Measurements from ENCODE around the gene ZNF436.

Gene ZNF436

DNA sequence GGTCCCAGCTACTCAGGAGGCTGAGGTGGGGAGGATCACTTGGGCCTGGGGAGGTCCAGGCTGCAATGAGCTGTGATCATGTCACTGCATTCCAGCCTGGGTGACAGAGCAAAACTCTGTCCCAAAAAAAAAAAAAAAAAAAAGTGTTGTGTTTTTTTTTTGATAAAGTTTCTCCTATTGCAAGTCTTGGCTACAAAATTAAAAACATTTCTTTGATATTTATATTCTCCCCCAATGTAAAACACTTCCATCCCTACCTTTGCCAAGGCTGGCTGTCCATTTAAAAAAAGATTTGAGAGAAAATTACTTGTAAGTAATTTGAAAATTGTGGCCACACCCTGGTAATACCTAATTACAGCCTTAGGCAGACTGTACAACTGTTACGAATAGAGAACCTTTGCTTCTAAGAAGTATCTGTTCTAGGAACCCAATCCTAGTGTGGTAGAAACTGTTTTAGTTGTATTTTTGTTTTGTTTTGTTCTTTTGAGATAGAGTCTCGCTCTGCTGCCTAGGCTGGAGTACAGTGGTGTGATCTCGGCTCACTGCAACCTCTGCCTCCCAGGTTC, 11.2 kb downstream of the ZNF436 start:
- Mint-ChIP-seq H3K9me3 (peaks cover 39% of the 10 kb centered on the region), H3K36me3 (ENCODE audit: low read depth) (peaks cover 61% of the 10 kb centered on the region), H3K27ac (no peak overlapping the region), H3K4me3 (no peak overlapping the region), H3K27me3 (no peaks in the 10 kb centered on the region), H3K4me1 (ENCODE audit: low read depth) (peaks cover 5% of the 10 kb centered on the region)

DNA sequence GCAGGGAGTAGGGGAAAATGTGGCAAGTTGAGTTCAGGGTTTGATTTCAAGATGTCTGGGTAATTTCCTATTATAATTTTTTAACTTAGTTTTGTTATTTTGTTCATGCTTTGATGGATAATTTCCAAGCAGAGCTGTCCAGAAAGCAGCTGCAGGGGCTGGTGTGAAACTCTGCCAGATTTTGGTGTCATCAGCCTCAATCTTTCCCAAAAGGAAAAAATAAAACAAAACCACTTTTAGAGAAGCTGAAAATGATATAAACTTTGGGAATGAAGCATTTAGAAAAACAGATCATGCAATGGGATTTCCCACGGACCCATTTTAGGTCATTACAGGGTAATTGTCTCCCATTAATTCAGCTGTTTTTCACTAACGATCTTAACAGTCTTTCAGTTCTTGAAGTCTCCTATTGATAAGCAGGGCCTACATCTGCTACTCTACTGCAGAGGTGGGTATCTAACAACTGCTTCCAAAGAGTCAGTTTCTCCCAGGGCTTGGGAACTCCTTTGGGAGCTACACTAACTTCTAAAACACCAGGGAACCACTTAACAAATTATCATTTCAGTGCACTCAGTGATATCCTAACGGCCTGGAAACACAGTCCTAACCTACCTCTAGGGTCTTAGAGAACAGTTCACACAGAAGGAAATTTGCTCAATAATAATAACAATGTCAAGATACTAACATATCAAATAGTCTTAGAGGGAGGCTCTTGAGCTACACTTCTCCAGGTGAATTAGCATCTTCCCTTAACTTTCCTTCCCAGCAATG, 12.3 kb downstream of the ZNF436 start:
- peaks cover 5% of the 10 kb centered on the region for H3K4me1 Mint-ChIP-seq (ENCODE audit: low read depth)
- H3K27me3 Mint-ChIP-seq = no peaks in the 10 kb centered on the region
- peaks cover 50% of the 10 kb centered on the region for H3K36me3 Mint-ChIP-seq (ENCODE audit: low read depth)
- H3K27ac Mint-ChIP-seq = no peak overlapping the region
- no peak overlapping the region for H3K4me3 Mint-ChIP-seq
- H3K9me3 Mint-ChIP-seq = peaks cover 31% of the 10 kb centered on the region

GRCh38 chr1:23356471-23357137, 13.0 kb downstream of the ZNF436 start:
- Mint-ChIP-seq H3K27ac (no peak overlapping the region), H3K9me3 (peaks cover 28% of the 10 kb centered on the region), H3K4me3 (no peak overlapping the region), H3K27me3 (no peaks in the 10 kb centered on the region), H3K4me1 (ENCODE audit: low read depth) (peaks cover 5% of the 10 kb centered on the region), H3K36me3 (ENCODE audit: low read depth) (peaks cover 43% of the 10 kb centered on the region)

GRCh38 chr1:23354245-23354644, 15.4 kb downstream of the ZNF436 start:
- Mint-ChIP-seq H3K27me3 (no peaks in the 10 kb centered on the region), H3K27ac (no peak overlapping the region), H3K9me3 (peaks cover 4% of the 10 kb centered on the region), H3K36me3 (ENCODE audit: low read depth) (peaks cover 19% of the 10 kb centered on the region), H3K4me1 (ENCODE audit: low read depth) (peaks cover 5% of the 10 kb centered on the region), H3K4me3 (no peak overlapping the region)

DNA sequence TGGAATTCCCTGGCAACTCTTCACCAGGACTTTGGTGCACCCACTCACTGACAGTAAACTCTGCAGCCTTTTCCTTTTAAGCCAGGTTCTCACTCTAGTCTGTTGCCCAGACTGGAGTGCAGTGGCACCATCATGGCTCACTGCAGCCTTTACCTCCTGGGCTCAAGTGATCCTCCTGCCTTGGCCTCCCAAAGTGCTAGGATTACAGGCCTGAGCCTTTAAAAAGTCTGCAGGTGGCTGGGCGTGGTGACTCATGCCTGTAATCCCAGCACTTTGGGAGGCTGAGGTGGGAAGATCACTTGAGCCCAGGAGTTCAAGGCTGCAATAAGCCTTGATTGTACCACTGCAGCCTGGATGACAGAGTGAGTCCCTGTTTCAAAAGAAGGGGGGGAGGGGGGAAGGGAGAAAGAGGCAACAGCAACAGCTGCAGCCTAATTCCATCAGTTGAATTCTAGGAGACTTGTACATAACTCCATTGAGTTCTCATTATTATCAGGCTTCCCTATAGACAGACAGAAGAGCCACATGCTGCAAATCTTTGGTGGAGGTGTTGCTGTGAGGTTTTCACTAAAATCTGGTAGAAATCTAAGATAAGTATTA, 17.4 kb downstream of the ZNF436 start:
- Mint-ChIP-seq H3K36me3 (ENCODE audit: low read depth) (peaks cover 9% of the 10 kb centered on the region), H3K27me3 (no peaks in the 10 kb centered on the region), H3K27ac (no peak overlapping the region), H3K4me3 (no peak overlapping the region), H3K9me3 (no peaks in the 10 kb centered on the region), H3K4me1 (ENCODE audit: low read depth) (peaks cover 5% of the 10 kb centered on the region)

DNA sequence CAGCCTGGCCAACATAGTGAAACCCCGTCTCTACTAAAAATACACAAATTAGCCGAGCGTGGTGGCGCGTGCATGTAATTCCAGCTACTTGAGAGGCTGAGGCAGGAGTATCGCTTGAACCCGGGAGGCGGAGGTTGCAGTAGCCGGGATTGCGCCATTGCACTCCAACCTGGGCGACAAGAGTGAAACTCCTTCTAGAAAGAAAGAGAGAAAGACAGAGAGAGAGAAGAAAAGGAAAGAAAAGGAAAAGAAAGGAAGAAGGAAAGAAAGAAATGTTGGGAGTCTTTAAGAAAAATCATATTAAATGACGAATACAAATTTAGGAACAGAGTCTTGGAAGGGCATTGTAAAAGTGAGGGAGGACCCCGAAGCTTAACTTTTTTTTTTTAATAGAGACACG, 23.7 kb downstream of the ZNF436 start:
- peaks cover 30% of the 10 kb centered on the region for H3K4me1 Mint-ChIP-seq (ENCODE audit: low read depth)
- H3K36me3 Mint-ChIP-seq (ENCODE audit: low read depth) = peaks cover 24% of the 10 kb centered on the region
- H3K27ac Mint-ChIP-seq = no peak overlapping the region
- no peak overlapping the region for H3K4me3 Mint-ChIP-seq
- H3K9me3 Mint-ChIP-seq = no peaks in the 10 kb centered on the region
- H3K27me3 Mint-ChIP-seq = no peaks in the 10 kb centered on the region

DNA sequence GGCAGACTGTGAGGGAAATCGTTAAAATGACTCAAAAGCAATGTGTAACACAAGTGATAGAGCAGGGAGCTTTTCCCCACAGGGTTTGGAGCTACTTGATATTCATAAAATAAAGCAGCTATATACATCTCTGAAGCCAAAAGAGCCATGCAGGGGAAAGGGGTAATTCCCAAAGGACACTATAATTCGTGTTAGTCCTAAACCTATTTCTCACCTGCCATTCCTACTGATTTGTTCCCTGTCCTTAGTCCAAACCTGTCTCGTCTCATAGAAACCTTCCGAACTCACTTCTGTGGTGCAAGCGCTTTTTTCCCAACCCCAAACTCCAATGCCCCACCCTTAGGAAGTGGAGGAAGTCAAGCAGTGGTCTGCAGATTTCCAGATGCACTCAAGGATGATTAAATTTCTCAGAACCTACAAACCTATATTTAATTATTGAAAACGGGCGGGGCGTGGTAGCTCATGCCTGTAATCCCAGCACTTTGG, 24.6 kb downstream of the ZNF436 start:
- Mint-ChIP-seq H3K9me3 (no peaks in the 10 kb centered on the region), H3K36me3 (ENCODE audit: low read depth) (peaks cover 32% of the 10 kb centered on the region), H3K27me3 (no peaks in the 10 kb centered on the region), H3K4me1 (ENCODE audit: low read depth) (peaks cover 39% of the 10 kb centered on the region), H3K27ac (peak overlapping the region; percentile 99), H3K4me3 (peak overlapping the region; percentile 97)

GRCh38 chr1:23344111-23344986, 25.3 kb downstream of the ZNF436 start, which contains the start of gene HNRNPR:
Gene HNRNPR (minus strand): TSS chr1:23344284. CDS start chr1:23341008, 3,276 bp downstream.
- H3K4me3 Mint-ChIP-seq = peak within 1 kb of the TSS; percentile 97

DNA sequence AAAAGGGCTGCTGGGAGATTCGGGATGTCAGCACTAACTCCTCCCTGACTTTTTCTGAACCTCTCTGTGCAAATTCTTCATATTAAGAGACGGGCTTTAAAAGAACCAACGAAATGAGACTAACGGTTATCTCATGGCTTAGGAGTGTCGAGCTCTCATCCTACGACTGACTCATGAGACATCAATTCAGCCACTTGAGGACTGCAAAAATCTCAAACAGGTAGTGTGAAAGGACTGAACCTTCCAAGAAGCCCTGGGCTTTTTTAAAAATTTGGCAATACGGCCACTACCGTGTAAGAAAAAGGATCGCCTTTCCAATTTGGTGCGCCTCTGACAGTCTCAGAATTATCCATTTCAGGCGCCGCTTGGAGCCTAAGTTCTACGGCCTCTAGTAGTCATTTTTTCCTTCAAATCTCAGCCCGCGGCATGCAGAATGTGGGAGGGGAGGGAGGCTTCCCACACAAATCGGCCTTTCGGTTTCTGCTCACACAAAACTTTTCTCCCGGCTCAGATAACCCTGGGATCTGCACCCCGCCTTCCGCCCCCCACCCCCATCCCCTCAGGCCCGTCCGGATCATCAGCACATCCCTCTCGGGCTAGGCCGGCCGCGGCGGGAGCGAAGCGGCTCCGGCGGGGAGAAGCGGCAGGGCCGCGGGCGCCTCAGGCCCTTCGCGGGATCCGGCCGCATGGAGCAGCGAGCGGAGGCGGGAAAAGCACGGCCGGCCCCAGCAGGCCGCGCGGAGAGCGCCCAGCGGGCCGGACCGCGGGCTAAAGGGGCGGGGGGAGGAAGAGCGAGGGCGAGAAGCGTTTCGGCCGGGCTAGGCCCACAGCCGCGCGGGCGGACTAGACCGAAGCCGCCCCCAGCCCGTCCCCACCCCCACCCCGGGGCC, 26.2 kb downstream of the ZNF436 start:
- Mint-ChIP-seq H3K27ac (peak overlapping the region; percentile 94), H3K36me3 (ENCODE audit: low read depth) (peaks cover 42% of the 10 kb centered on the region), H3K9me3 (no peaks in the 10 kb centered on the region), H3K27me3 (no peaks in the 10 kb centered on the region), H3K4me1 (ENCODE audit: low read depth) (peaks cover 54% of the 10 kb centered on the region), H3K4me3 (peak overlapping the region; percentile 97)

More at GRCh38 chr1:23344111-23344986, 25.3 kb downstream of the ZNF436 start, which contains the start of gene HNRNPR:
- peaks cover 46% of the 10 kb centered on the region for H3K4me1 Mint-ChIP-seq (ENCODE audit: low read depth)
- H3K27me3 Mint-ChIP-seq = no peaks in the 10 kb centered on the region
- peak within 1 kb of the TSS; percentile 99 for H3K27ac Mint-ChIP-seq
- peaks cover 38% of the 10 kb centered on the region for H3K36me3 Mint-ChIP-seq (ENCODE audit: low read depth)
- no peaks in the 10 kb centered on the region for H3K9me3 Mint-ChIP-seq

DNA sequence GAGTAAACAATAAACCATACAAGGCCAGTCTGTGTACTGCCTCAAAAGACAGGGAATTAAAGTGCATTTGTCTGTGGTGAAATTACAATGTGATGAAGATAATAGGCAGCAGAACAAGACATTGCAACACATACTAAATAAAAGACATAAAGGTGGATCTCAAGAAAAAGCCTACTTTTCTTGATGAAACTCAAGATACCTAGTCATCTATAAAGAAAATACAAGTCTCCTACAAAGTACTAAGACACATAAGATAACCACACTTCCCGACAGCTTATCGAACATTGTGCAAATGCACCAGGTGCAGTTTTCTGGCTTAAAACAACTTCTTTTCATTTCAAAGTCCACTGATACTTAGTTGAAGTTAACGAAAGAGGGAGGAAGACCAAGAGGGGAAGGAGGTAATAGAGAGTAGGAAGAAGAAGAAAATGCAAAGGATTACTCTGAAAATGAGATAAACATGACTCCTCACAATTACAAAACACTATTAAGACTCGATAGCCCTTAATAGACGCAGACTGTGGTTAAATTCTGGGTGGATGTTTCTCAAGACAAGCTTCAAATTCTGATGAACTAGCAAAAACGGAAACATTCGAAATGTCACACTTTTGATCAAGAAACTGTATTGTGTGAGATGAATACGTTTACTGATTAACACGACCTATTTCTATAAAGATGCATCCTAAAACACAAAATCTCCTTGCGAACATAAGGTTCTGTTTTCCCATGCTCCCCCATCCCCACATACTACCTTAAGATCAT, 27.5 kb downstream of the ZNF436 start:
- peaks cover 64% of the 10 kb centered on the region for H3K4me1 Mint-ChIP-seq (ENCODE audit: low read depth)
- H3K4me3 Mint-ChIP-seq = peak overlapping the region; percentile 97

GRCh38 chr1:23339632-23340031, 30.0 kb downstream of the ZNF436 start:
- Mint-ChIP-seq H3K27ac (peak overlapping the region; percentile 77), H3K36me3 (ENCODE audit: low read depth) (peaks cover 67% of the 10 kb centered on the region), H3K27me3 (no peaks in the 10 kb centered on the region), H3K4me3 (peak overlapping the region; percentile 97), H3K4me1 (ENCODE audit: low read depth) (peaks cover 61% of the 10 kb centered on the region), H3K9me3 (no peaks in the 10 kb centered on the region)

More for the DNA sequence above, 27.5 kb downstream of the ZNF436 start:
- H3K36me3 Mint-ChIP-seq (ENCODE audit: low read depth) = peaks cover 55% of the 10 kb centered on the region
- no peaks in the 10 kb centered on the region for H3K9me3 Mint-ChIP-seq
- H3K27ac Mint-ChIP-seq = peak overlapping the region; percentile 61
- H3K27me3 Mint-ChIP-seq = no peaks in the 10 kb centered on the region

GRCh38 chr1:23337869-23338268, 31.8 kb downstream of the ZNF436 start:
- Mint-ChIP-seq H3K27me3 (no peaks in the 10 kb centered on the region), H3K27ac (peak overlapping the region; percentile 59), H3K4me1 (ENCODE audit: low read depth) (peaks cover 56% of the 10 kb centered on the region), H3K4me3 (no peak overlapping the region), H3K36me3 (ENCODE audit: low read depth) (peaks cover 76% of the 10 kb centered on the region), H3K9me3 (no peaks in the 10 kb centered on the region)

DNA sequence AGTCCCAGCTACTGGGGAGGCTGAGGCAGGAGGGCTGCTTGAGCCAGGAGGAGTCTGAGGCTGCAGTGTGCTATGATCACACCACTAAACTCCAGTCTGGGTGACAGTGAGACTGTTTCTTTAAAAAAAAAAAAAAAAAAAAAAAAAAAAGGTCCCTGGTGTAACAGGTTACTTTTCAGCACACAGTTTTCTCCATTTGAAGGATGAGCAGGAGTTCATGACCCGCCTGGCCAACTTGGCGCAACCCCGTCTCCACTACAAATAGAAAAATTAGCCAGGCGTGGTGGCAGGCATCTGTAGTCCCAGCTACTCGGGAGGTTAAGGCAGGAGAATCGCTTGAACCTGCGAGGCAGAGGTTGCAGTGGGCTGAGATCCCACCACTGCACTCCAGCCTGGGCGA, 37.9 kb downstream of the ZNF436 start:
- Mint-ChIP-seq H3K4me1 (ENCODE audit: low read depth) (peaks cover 19% of the 10 kb centered on the region), H3K27ac (no peak overlapping the region), H3K27me3 (no peaks in the 10 kb centered on the region), H3K9me3 (no peaks in the 10 kb centered on the region), H3K36me3 (ENCODE audit: low read depth) (peaks cover 73% of the 10 kb centered on the region), H3K4me3 (no peak overlapping the region)

Measured in stimulated activated naive CD8-positive, alpha-beta T cell treated with anti-CD3 and anti-CD28 coated beads, Interleukin-15, Interleukin-2, amounts not matched to agents 100 ng/mL and 50 ng/mL, for 24 hours (primary cell).